Neural cell (in vitro differentiated cells): ENCODE data around the gene CACNA2D2. TPM values are rescaled to one million over a fixed set of nuclear protein-coding genes. Genes with fewer than 3 reads are reported as not detected.

Experiments
- polyA plus RNA-seq: library from polyadenylated mRNA; depleted of rRNA; stranded (reverse); fragments of >200 nt; gene quantifications from 2 replicates; pipeline ENCODE4 v1.2.3, GENCODE V29; 2014
- small RNA-seq, 3 experiments: library from RNA; depleted of rRNA; stranded (forward); fragments of <200 nt; gene quantifications; one replicate each; pipeline ENCODE3, GENCODE V24; 2012

CACNA2D2 gene
- polyA plus RNA-seq, 1 donor from 2014 or later: 7.8 TPM

Small RNAs within 50 kb of the gene (small RNA-seq; reads per million reads assigned to genes)
- gene RNA5SP131: 0.03 to 0.53 (median 0.33) reads per million in 3 experiments

Other genes starting within 250 kb of the CACNA2D2 start
- 7.8 and 9.6 TPM in 2 replicates for gene SEMA3B, start 234.5 kb downstream of the CACNA2D2 start, polyA plus RNA-seq
- not detected in 2 replicates for gene LSMEM2, start 224.5 kb downstream of the CACNA2D2 start, polyA plus RNA-seq
- gene IFRD2, start 211.2 kb downstream of the CACNA2D2 start, polyA plus RNA-seq: 41.8 and 76.4 TPM in 2 replicates
- 8.8 and 9.1 TPM in 2 replicates for gene HYAL3, start 204.2 kb downstream of the CACNA2D2 start, polyA plus RNA-seq
- 4.6 and 5.3 TPM in 2 replicates for gene NAA80, start 204.2 kb downstream of the CACNA2D2 start, polyA plus RNA-seq
- gene HYAL1, start 200.1 kb downstream of the CACNA2D2 start, polyA plus RNA-seq: 2.2 and 4.7 TPM in 2 replicates
- 116 and 138 TPM in 2 replicates for gene HYAL2, start 180.9 kb downstream of the CACNA2D2 start, polyA plus RNA-seq
- 88.8 and 106 TPM in 2 replicates for gene TUSC2, start 175.4 kb downstream of the CACNA2D2 start, polyA plus RNA-seq
- 51.4 and 54.0 TPM in 2 replicates for gene RASSF1, start 162.8 kb downstream of the CACNA2D2 start, polyA plus RNA-seq
- 5.0 and 5.2 TPM in 2 replicates for gene ZMYND10, start 157.9 kb downstream of the CACNA2D2 start, polyA plus RNA-seq
- gene NPRL2, start 152.9 kb downstream of the CACNA2D2 start, polyA plus RNA-seq: 118 and 128 TPM in 2 replicates
- 21.2 and 28.9 TPM in 2 replicates for gene CYB561D2, start 152.8 kb downstream of the CACNA2D2 start, polyA plus RNA-seq
- 17.8 and 24.7 TPM in 2 replicates for gene TMEM115, start 144.1 kb downstream of the CACNA2D2 start, polyA plus RNA-seq
- gene C3orf18, start 64.1 kb upstream of the CACNA2D2 start, polyA plus RNA-seq: 24.5 and 39.9 TPM in 2 replicates
- 24.4 and 36.8 TPM in 2 replicates for gene HEMK1, start 65.9 kb upstream of the CACNA2D2 start, polyA plus RNA-seq
- gene CISH, start 108.1 kb upstream of the CACNA2D2 start, polyA plus RNA-seq: not detected in 2 replicates
- 4.3 and 6.6 TPM in 2 replicates for gene MAPKAPK3, start 113.5 kb upstream of the CACNA2D2 start, polyA plus RNA-seq
- gene DOCK3, start 171.3 kb upstream of the CACNA2D2 start, polyA plus RNA-seq: 15.6 and 18.7 TPM in 2 replicates